ENCODE measurements around the gene CCN5. TPM values are rescaled to one million over a fixed set of nuclear protein-coding genes. Genes with fewer than 3 reads are reported as not detected.
"Not testable (repeated sequence)": the region's sequence is repeated elsewhere in the genome, so short reads cannot be mapped to it uniquely, and the experiment has no call there.

Gene CCN5
- total RNA-seq, 1 experiment from 2014 or later, result 5.3 TPM

- DNase-seq (ENCODE audit: extremely low read depth, low read depth), result no peak
Observed at GRCh38 chr20:44752099-44752931, 37.1 kb downstream of the CCN5 start.

GRCh38 chr20:44754554-44754953 lies 39.4 kb downstream of the CCN5 start:
- DNase-seq (ENCODE audit: extremely low read depth, low read depth), result no peak

GRCh38 chr20:44756011-44756688 lies 41.0 kb downstream of the CCN5 start:
- no peak for DNase-seq (ENCODE audit: extremely low read depth, low read depth)

GRCh38 chr20:44756956-44757355 lies 41.8 kb downstream of the CCN5 start:
- no peak for DNase-seq (ENCODE audit: extremely low read depth, low read depth)

GRCh38 chr20:44758247-44759101 lies 43.3 kb downstream of the CCN5 start:
- no peak for DNase-seq (ENCODE audit: extremely low read depth, low read depth)

- no peak for DNase-seq (ENCODE audit: extremely low read depth, low read depth)
Observed at GRCh38 chr20:44759595-44759994, 44.4 kb downstream of the CCN5 start.

GRCh38 chr20:44761423-44761822 lies 46.3 kb downstream of the CCN5 start:
- DNase-seq (ENCODE audit: extremely low read depth, low read depth), result no peak

- DNase-seq (ENCODE audit: extremely low read depth, low read depth), result no peak
Observed at GRCh38 chr20:44762466-44763140, 47.4 kb downstream of the CCN5 start.

- not testable (repeated sequence) for DNase-seq (ENCODE audit: extremely low read depth, low read depth)
Observed at GRCh38 chr20:44763798-44764197, 48.6 kb downstream of the CCN5 start.

GRCh38 chr20:44765091-44765490 lies 49.9 kb downstream of the CCN5 start:
- DNase-seq (ENCODE audit: extremely low read depth, low read depth), result no peak

- no peak for DNase-seq (ENCODE audit: extremely low read depth, low read depth)
Observed at GRCh38 chr20:44765701-44766347, 50.7 kb downstream of the CCN5 start.

- DNase-seq (ENCODE audit: extremely low read depth, low read depth), result no peak
Observed at GRCh38 chr20:44768256-44768655, 53.1 kb downstream of the CCN5 start.

- no peak for DNase-seq (ENCODE audit: extremely low read depth, low read depth)
Observed at GRCh38 chr20:44768854-44769480, 53.8 kb downstream of the CCN5 start.

- DNase-seq (ENCODE audit: extremely low read depth, low read depth), result no peak
Observed at GRCh38 chr20:44769481-44769863, 54.3 kb downstream of the CCN5 start.

- DNase-seq (ENCODE audit: extremely low read depth, low read depth), result no peak
Observed at GRCh38 chr20:44770484-44771171, 55.5 kb downstream of the CCN5 start.

- no peak for DNase-seq (ENCODE audit: extremely low read depth, low read depth)
Observed at GRCh38 chr20:44771172-44771535, 56.0 kb downstream of the CCN5 start.

- DNase-seq (ENCODE audit: extremely low read depth, low read depth), result no peak
Observed at GRCh38 chr20:44772636-44773035, 57.5 kb downstream of the CCN5 start.

GRCh38 chr20:44773070-44773829 lies 58.1 kb downstream of the CCN5 start:
- DNase-seq (ENCODE audit: extremely low read depth, low read depth), result no peak

Measured in NCI-H460 (cell line).